Measurements from ENCODE around the gene MCM3.

GRCh38 chr6:52331793-52332457, 47.4 kb upstream of the MCM3 start:
- TF ChIP-seq CTCF (IDR thresholded peaks at IDR 0.05) = no peak
- TF ChIP-seq POLR2A (IDR thresholded peaks at IDR 0.05) = no peak

All from stomach (tissue), 4 donors.